ENCODE data around the gene GRIK4.
"Not testable (repeated sequence)": the region's sequence is repeated elsewhere in the genome, so short reads cannot be mapped to it uniquely, and the experiment has no call there.

Gene GRIK4

GRCh38 chr11:120775986-120776951 lies 264.7 kb downstream of the GRIK4 start:
- FAIRE-seq (no peak), DNase-seq (ENCODE audit: low spot score) (no peak)

DNA sequence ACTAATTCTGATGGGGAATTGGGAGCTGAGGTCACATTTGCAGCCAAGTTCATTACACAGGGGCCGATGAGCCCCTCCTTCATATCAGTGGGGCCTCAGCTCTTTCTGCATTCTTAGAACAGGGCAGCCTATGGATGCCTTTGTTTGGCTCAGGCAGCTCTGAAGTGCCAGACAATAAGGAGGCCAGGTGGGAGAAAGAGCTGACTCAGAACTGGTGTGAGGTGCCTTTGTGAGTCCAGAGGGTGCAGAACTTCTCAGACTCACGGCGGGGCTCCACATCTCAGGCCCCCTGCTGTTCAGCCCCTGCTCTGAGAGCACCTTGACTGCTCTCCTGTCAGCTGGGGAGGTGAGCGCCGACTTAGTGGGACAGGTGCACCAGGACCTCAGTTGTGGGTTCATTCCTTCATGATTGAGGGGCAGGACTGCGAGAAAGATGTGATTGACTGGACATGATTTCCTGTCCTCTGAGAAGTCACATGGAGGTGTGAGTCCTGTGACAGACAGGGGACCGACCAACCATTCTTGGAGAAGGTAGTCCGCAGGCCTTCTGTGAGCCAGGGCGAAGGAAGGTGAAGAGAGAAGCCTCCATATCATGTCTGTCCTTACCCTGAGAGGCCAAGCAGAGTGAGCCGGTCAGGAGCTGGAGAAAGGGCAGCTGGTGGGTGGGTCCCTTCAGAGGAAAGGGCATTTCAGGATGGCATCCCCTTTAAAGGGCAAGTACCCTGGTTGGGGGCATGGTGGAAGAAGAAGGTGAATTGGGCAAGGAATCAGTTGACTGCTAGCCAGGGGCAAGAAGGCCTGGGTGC lies 267.3 kb downstream of the GRIK4 start:
- FAIRE-seq (no peak), DNase-seq (ENCODE audit: low spot score) (no peak)

GRCh38 chr11:120780239-120780638 lies 268.7 kb downstream of the GRIK4 start:
- FAIRE-seq = no peak

GRCh38 chr11:120781486-120782120 lies 270.1 kb downstream of the GRIK4 start:
- no peak for FAIRE-seq
- no peak for DNase-seq (ENCODE audit: low spot score)

More at GRCh38 chr11:120780239-120780638, 268.7 kb downstream of the GRIK4 start:
- no peak for DNase-seq (ENCODE audit: low spot score)

DNA sequence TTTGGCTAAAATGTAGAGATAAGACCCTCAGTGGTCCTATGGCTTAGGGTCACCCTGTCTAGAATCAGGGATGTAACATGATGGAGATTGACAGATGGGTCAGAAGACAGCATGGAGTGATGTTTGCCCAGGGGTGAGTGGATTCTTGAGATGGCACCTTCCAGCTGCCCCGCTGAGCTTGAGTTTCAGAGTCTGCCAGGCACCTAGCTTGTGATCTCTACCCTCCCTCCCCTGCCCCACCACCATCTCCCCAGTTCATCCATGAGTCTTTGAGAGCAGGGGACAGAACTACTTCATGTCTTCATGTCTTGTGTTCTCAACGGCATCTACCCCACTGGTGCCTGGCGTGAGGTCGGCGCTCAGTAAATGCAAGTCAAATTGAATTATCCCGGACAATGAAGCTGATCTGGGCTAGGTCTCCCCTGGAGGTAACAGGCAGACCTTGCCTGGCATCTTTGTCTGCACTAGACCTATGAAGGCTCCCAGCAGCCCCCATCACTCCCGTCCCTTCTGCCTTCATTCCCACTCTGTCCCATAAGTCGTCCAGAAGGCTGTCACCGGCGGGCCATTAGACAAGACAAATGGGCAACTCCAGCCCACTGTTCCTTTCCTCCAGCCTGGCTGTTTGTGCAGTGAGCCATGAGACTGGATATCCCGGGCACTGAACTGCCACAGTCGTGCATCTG lies 273.2 kb downstream of the GRIK4 start:
- DNase-seq (ENCODE audit: low spot score) (no peak), FAIRE-seq (no peak)

- DNase-seq (ENCODE audit: low spot score) (no peak), FAIRE-seq (no peak)
Observed at GRCh38 chr11:120785576-120785975, 274.0 kb downstream of the GRIK4 start.

DNA sequence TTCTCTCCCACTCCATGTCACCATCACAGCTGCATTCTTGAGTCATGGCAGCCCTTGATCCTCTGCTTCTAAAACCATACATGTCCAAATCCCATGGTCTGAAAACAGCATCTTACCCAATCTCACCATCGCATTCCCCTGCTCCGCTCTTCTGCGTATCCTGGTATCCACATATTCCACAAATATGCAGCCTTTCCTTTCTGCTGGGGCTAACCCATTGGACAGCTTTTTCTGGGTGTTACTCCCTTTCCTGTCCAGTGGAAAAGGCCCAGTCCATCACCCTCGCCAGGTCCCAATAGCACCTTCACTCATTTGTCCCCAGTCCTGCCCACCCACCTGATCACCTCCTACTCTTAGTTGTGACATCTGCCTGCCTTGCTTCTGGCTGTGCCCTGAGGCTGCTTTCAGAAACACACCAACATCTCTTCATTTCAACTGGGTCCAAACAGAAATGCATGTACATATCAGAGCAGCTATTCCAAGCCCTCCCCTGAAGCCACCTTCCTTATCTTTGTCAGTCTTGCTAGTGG lies 274.7 kb downstream of the GRIK4 start:
- DNase-seq (ENCODE audit: low spot score) (no peak), FAIRE-seq (no peak)

DNA sequence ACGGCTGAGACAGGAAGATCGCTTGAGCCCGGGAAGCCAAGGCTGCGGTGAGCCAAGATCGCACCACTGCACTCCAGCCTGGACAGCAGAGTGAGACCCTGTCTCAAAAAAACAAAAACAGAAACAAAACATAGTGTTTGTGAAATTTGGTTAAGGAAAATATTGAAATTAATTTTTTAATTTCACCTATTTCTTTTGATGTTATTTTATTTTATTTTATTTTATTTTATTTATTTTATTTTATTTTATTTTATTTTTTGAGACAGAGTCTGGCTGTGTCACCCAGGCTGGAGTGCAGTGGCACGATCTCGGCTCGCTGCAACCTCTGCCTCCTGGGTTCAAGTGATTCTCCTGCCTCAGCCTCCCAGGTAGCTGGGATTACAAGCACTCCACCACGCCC lies 275.7 kb downstream of the GRIK4 start:
- DNase-seq (ENCODE audit: low spot score); FAIRE-seq: not testable (repeated sequence)

- DNase-seq (ENCODE audit: low spot score) (no peak), FAIRE-seq (no peak)
Observed at GRCh38 chr11:120789391-120789790, 277.8 kb downstream of the GRIK4 start.

DNA sequence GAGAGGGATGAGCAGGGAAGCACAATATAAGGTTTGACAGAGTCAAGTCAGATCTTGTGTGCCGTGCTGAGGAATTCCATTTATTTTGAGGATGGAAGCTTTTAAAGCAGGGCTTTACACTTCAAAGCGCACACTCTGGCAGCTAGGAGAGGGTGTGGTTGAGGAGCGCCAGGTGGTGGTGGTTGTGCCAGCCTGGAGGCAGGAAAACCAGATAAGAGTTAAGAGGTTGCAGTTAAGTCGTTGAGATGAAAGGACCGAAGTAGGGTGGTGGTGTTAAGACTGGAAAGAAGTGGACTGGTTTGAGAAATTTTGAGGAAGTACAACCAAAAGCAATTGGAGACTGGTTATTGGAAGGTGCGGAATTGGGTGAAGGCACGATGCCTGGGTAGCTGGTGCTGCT lies 280.8 kb downstream of the GRIK4 start:
- DNase-seq (ENCODE audit: low spot score) (no peak), FAIRE-seq (no peak)

DNA sequence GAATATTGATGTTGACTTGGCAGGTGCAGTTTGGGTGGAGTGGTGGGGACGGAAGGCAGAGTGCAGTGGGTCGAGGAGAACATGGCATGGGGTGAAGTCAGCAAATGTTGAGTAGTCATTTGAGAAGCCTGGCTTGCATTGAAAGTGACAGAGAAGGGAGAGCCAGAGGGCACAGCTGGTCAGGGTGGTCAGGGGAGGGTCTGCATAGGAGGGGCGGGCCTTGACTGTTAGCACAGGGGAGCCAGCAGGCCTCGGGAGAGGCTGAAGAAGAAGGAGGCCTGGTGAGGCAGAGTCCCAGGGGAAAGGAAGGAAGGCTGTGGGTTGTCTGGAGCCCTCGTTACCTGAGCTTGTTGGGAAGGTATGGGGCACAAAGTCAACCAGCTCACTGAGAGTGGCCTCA lies 281.6 kb downstream of the GRIK4 start:
- DNase-seq (ENCODE audit: low spot score) = no peak
- no peak for FAIRE-seq

- DNase-seq (ENCODE audit: low spot score) (no peak), FAIRE-seq (no peak)
Observed at GRCh38 chr11:120793806-120794479, 282.4 kb downstream of the GRIK4 start.

- FAIRE-seq = no peak
- no peak for DNase-seq (ENCODE audit: low spot score)
Observed at GRCh38 chr11:120794748-120795147, 283.2 kb downstream of the GRIK4 start.

GRCh38 chr11:120795185-120795584 lies 283.6 kb downstream of the GRIK4 start:
- DNase-seq (ENCODE audit: low spot score) (no peak), FAIRE-seq (no peak)

GRCh38 chr11:120797143-120797542 lies 285.6 kb downstream of the GRIK4 start:
- no peak for FAIRE-seq
- no peak for DNase-seq (ENCODE audit: low spot score)

DNA sequence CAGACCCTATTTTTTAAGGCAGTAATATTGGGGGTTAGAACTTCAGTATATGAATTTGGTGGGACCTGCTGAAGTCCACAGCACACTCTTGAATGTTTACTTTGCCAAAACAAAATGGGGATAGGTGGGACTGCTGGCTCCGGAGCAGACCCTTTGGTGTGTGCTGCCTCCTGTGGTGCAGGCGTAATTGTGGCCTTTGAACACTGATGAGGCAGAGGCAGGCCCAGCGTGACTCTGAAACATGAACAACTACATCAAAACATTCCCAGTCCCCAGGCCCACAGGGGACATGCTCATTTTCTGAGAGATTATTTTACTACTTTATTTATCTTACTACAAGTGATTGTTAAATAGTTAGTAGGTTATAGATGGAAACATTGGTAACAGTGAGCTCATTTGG lies 287.3 kb downstream of the GRIK4 start:
- no peak for DNase-seq (ENCODE audit: low spot score)

GRCh38 chr11:120800206-120800605 lies 288.7 kb downstream of the GRIK4 start:
- DNase-seq (ENCODE audit: low spot score) (no peak), FAIRE-seq (no peak)

More for the DNA sequence above, 287.3 kb downstream of the GRIK4 start:
- no peak for FAIRE-seq

- FAIRE-seq = no peak
- DNase-seq (ENCODE audit: low spot score) = peak; percentile 53
Observed at GRCh38 chr11:120801801-120802689, 290.5 kb downstream of the GRIK4 start.

DNA sequence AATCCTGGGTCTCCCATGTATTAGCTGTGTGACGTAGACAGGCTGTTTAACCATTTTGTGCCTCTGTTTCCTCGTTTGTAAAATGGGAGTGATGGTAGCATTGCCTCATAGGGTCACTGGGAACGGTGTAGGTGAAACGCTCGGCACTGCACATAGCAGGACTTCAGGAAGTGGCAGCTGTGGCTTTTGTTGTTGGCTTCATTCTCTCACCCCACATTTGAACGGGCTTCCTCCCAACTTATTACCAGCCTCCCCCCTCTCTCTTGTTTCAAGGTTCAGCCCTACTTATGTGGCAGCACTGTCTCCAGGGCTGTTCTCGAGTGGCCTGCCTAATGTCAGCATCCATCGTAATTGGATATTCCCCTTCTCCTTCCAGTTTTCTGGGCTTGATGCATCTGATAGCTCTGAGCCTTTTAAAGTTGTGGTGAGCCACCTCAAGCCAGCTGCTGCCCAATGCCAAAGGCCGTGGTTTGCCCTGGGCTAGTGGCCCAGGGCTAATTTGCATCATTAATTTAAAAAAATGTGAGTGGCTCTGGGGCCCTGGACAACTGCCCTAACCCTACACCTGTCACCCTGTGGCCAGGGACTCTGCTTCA lies 294.5 kb downstream of the GRIK4 start:
- FAIRE-seq (no peak), DNase-seq (ENCODE audit: low spot score) (no peak)
